Liver (tissue), 9 donors: ENCODE data around the gene CACNG6. TPM values are rescaled to one million over a fixed set of nuclear protein-coding genes. Genes with fewer than 3 reads are reported as not detected.

ENCODE experiments used
- DNase-seq: peaks from one replicate; pipeline ENCODE4 v3.0.0-alpha.2; 2017; ENCODE audit warnings: low spot score
- H3K27ac ChIP-seq, 2 donors: one replicate each; pipeline ENCODE4 v1.7.0; 2013; ENCODE audit warnings: inconsistent platforms in 2 of 2, low read length in 2 of 2, control low read depth in 1 of 2, low read depth in 1 of 2, mild to moderate bottlenecking in 1 of 2
- H3K27me3 ChIP-seq, 4 donors: one replicate each; pipeline versions ENCODE4 v1.6.1 to v1.7.0; 2013; ENCODE audit warnings: low read length in 3 of 4, inconsistent platforms in 1 of 4, mild to moderate bottlenecking in 1 of 4, moderate library complexity in 1 of 4; ENCODE audit not compliant: control insufficient read depth in 4 of 4, insufficient read depth in 4 of 4
- H3K36me3 ChIP-seq, 4 donors: one replicate each; pipeline versions ENCODE4 v1.6.1 to v1.7.0; 2013; ENCODE audit warnings: low read length in 3 of 4, mild to moderate bottlenecking in 3 of 4, low read depth in 1 of 4, moderate library complexity in 1 of 4; ENCODE audit not compliant: control insufficient read depth in 4 of 4, insufficient read depth in 3 of 4
- H3K4me1 ChIP-seq, 4 donors: one replicate each; pipeline versions ENCODE4 v1.6.1 to v1.7.0; 2013; ENCODE audit warnings: low read length in 3 of 4, mild to moderate bottlenecking in 3 of 4, moderate library complexity in 1 of 4; ENCODE audit not compliant: control insufficient read depth in 4 of 4, insufficient read depth in 4 of 4
- H3K4me3 ChIP-seq, 3 donors: one replicate each; pipeline versions ENCODE4 v1.6.1 to v1.7.0; 2013; ENCODE audit warnings: low read length in 3 of 3, control low read depth in 1 of 3, low read depth in 1 of 3, mild to moderate bottlenecking in 1 of 3
- H3K9ac ChIP-seq, 2 donors: one replicate each; pipeline ENCODE4 v1.7.0; 2013; ENCODE audit warnings: low read length in 2 of 2, mild to moderate bottlenecking in 2 of 2, moderate library complexity in 2 of 2, control low read depth in 1 of 2, low read depth in 1 of 2
- H3K9me3 ChIP-seq, 4 donors: one replicate each; pipeline versions ENCODE4 v1.6.1 to v1.7.0; 2013; ENCODE audit warnings: low read length in 3 of 4; ENCODE audit not compliant: control insufficient read depth in 4 of 4
- EGR1 ChIP-seq, 2 donors: IDR thresholded peaks; 2 replicates each; pipeline ENCODE4 v1.6.1; 2016 to 2018; ENCODE audit warnings: antibody characterized with exemption in 2 of 2, low read depth in 2 of 2
- FOXA1 ChIP-seq: IDR thresholded peaks from 2 replicates; pipeline ENCODE4 v1.6.1; 2016; ENCODE audit warnings: antibody characterized with exemption
- FOXA2 ChIP-seq: IDR thresholded peaks from 2 replicates; pipeline ENCODE4 v1.6.1; 2016; ENCODE audit warnings: antibody characterized with exemption
- GABPA ChIP-seq, 2 donors: IDR thresholded peaks in 1 of 2; conservative IDR thresholded peaks in 1 of 2; 2 replicates each; pipeline ENCODE4 v1.6.1; 2016; ENCODE audit warnings: antibody characterized with exemption in 2 of 2, mild to moderate bottlenecking in 1 of 2, moderate library complexity in 1 of 2
- HNF4A ChIP-seq, 2 donors: conservative IDR thresholded peaks; 2 replicates each; pipeline ENCODE4 v1.6.1; 2016; ENCODE audit warnings: antibody characterized with exemption in 2 of 2, mild to moderate bottlenecking in 2 of 2
- HNF4G ChIP-seq: IDR thresholded peaks from 2 replicates; pipeline ENCODE4 v1.6.1; 2016; ENCODE audit warnings: antibody characterized with exemption
- JUND ChIP-seq, 2 donors: IDR thresholded peaks; 2 replicates each; pipeline ENCODE4 v1.6.1; 2016; ENCODE audit warnings: antibody characterized with exemption in 2 of 2
- NR2F2 ChIP-seq: IDR thresholded peaks from 2 replicates; pipeline ENCODE4 v1.6.1; 2016; ENCODE audit warnings: antibody characterized with exemption
- RAD21 ChIP-seq, 2 donors: IDR thresholded peaks; 2 replicates each; pipeline ENCODE4 v1.6.1; 2016; ENCODE audit warnings: antibody characterized with exemption in 2 of 2, mild to moderate bottlenecking in 2 of 2
- RXRA ChIP-seq, 2 donors: IDR thresholded peaks; 2 replicates each; pipeline ENCODE4 v1.6.1; 2017 to 2018; ENCODE audit warnings: antibody characterized with exemption in 2 of 2, mild to moderate bottlenecking in 1 of 2
- SP1 ChIP-seq: IDR thresholded peaks from 2 replicates; pipeline ENCODE4 v1.6.1; 2018; ENCODE audit warnings: antibody characterized with exemption, mild to moderate bottlenecking
- TAF1 ChIP-seq: conservative IDR thresholded peaks from 2 replicates; pipeline ENCODE4 v1.6.1; 2016; ENCODE audit warnings: antibody characterized with exemption, mild to moderate bottlenecking
- YY1 ChIP-seq: IDR thresholded peaks from 2 replicates; pipeline ENCODE4 v1.6.1; 2016; ENCODE audit warnings: antibody characterized with exemption, mild to moderate bottlenecking
- WGBS: extraction: QIAGEN DNeasy Blood & Tissue Kit; methylation state at CpG from one replicate; pipeline ENCODE4 v1.1.7; 2013; 5-methylcytosine and 5-hydroxymethylcytosine counted together
- polyA plus RNA-seq, 2 donors: library from polyadenylated mRNA; stranded (reverse) in 1 of 2; unstranded in 1 of 2; fragments of 200-250 nt in 1 of 2; fragments of >200 nt in 1 of 2; fragmentation: Nextera tagmentation in 1 of 2; extraction: Ambion mirVana in 1 of 2; gene quantifications; one replicate each; pipeline versions ENCODE4 v1.2.1 to v1.2.3, GENCODE V29; 2013 to 2015
- total RNA-seq, 2 donors: library from RNA; depleted of rRNA; stranded (reverse); fragments of >200 nt; gene quantifications; one replicate each; pipeline ENCODE4 v1.2.3, GENCODE V29; 2014
- TF ChIP-seq, protein P1 (sequence below): fragments of 150-350 bp; IDR thresholded peaks from 2 replicates; pipeline ENCODE4 v1.5.1; 2017; ENCODE audit warnings: improper control_type of control experiment, low read depth, low read length; ENCODE audit not compliant: missing input control
- TF ChIP-seq, protein P2 (sequence below): IDR thresholded peaks from 2 replicates; pipeline ENCODE4 v1.6.1; 2016; ENCODE audit warnings: antibody characterized with exemption, mild to moderate bottlenecking
- TF ChIP-seq, protein P3 (sequence below): IDR thresholded peaks from 2 replicates; pipeline ENCODE4 v1.6.1; 2016; ENCODE audit warnings: antibody characterized with exemption
- TF ChIP-seq, protein P4 (sequence below): IDR thresholded peaks from 2 replicates; pipeline ENCODE4 v1.6.1; 2016; ENCODE audit warnings: antibody characterized with exemption
- TF ChIP-seq, protein P5 (sequence below): IDR thresholded peaks from 2 replicates; pipeline ENCODE4 v1.6.1; 2016; ENCODE audit warnings: antibody characterized with exemption
- donor health status: healthy.
- donor health status: healthy.
- donor health status: healthy.
- donor health status: healthy.
- donor health status: healthy.

The CACNG6 gene
- total and polyA plus RNA-seq, 4 donors, result not detected

DNA sequence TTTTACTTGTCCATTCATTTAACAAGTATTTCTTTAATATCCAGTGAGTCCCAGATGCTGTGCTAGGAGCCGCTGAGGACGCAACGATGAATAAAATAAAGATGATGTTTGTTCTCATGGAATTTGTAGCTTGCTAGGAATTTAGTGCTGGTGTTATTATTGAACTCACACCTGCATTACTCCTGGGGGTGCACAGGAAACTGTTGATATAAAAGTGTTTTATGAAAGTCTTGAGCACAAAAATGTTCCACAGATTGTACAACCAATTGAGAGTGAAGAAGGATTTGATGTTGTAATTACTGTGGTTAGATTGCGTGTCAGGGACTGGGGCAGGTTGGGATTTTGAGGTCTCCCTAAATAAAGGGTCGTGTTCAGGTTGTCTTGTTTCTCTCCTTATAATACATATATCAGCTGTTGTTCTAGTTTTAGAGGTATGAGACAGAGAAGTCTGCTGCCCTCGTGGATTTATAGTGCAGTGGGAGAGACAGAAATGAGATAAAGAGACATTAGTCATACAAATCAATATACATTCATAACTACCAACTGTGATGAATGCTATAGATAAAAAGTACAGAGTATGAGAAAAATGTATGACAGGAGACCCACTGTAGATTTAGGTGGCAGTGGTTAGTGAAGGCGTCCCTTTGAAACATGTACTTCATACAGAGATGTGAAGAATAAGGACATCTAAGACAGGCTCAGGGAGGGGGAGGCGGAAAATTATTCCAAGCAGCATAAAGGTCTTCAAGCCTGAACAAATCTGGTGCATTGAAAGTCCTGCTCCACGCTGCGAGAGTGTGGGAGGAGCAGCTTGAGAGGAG lies 11.3 kb downstream of the CACNG6 start:
- H3K27ac ChIP-seq, result no peak overlapping the region
- TF ChIP-seq YY1, result no peak
- TF ChIP-seq, protein P1, sequence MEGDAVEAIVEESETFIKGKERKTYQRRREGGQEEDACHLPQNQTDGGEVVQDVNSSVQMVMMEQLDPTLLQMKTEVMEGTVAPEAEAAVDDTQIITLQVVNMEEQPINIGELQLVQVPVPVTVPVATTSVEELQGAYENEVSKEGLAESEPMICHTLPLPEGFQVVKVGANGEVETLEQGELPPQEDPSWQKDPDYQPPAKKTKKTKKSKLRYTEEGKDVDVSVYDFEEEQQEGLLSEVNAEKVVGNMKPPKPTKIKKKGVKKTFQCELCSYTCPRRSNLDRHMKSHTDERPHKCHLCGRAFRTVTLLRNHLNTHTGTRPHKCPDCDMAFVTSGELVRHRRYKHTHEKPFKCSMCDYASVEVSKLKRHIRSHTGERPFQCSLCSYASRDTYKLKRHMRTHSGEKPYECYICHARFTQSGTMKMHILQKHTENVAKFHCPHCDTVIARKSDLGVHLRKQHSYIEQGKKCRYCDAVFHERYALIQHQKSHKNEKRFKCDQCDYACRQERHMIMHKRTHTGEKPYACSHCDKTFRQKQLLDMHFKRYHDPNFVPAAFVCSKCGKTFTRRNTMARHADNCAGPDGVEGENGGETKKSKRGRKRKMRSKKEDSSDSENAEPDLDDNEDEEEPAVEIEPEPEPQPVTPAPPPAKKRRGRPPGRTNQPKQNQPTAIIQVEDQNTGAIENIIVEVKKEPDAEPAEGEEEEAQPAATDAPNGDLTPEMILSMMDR, result no peak
- TF ChIP-seq, protein P2, sequence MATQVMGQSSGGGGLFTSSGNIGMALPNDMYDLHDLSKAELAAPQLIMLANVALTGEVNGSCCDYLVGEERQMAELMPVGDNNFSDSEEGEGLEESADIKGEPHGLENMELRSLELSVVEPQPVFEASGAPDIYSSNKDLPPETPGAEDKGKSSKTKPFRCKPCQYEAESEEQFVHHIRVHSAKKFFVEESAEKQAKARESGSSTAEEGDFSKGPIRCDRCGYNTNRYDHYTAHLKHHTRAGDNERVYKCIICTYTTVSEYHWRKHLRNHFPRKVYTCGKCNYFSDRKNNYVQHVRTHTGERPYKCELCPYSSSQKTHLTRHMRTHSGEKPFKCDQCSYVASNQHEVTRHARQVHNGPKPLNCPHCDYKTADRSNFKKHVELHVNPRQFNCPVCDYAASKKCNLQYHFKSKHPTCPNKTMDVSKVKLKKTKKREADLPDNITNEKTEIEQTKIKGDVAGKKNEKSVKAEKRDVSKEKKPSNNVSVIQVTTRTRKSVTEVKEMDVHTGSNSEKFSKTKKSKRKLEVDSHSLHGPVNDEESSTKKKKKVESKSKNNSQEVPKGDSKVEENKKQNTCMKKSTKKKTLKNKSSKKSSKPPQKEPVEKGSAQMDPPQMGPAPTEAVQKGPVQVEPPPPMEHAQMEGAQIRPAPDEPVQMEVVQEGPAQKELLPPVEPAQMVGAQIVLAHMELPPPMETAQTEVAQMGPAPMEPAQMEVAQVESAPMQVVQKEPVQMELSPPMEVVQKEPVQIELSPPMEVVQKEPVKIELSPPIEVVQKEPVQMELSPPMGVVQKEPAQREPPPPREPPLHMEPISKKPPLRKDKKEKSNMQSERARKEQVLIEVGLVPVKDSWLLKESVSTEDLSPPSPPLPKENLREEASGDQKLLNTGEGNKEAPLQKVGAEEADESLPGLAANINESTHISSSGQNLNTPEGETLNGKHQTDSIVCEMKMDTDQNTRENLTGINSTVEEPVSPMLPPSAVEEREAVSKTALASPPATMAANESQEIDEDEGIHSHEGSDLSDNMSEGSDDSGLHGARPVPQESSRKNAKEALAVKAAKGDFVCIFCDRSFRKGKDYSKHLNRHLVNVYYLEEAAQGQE, result no peak
- no peak for TF ChIP-seq HNF4A (conservative IDR thresholded peaks at IDR 0.05)
- TF ChIP-seq RAD21 (IDR thresholded peaks at IDR 0.05), result no peak
- TF ChIP-seq FOXA1, result no peak
- no peak for TF ChIP-seq NR2F2
- H3K27me3 ChIP-seq, result peaks cover 0 to 6% (median 1%) of the 10 kb centered on the region in 4 donors
- H3K9me3 ChIP-seq, result no peaks in the 10 kb centered on the region
- H3K9ac ChIP-seq, result no peak overlapping the region
- no peak for DNase-seq
- H3K4me1 ChIP-seq, result no peaks in the 10 kb centered on the region
- WGBS, result 74% methylated on average over 10 of the region's 10 CpGs
- H3K4me3 ChIP-seq, result no peak overlapping the region
- H3K36me3 ChIP-seq, result no peaks in the 10 kb centered on the region

DNA sequence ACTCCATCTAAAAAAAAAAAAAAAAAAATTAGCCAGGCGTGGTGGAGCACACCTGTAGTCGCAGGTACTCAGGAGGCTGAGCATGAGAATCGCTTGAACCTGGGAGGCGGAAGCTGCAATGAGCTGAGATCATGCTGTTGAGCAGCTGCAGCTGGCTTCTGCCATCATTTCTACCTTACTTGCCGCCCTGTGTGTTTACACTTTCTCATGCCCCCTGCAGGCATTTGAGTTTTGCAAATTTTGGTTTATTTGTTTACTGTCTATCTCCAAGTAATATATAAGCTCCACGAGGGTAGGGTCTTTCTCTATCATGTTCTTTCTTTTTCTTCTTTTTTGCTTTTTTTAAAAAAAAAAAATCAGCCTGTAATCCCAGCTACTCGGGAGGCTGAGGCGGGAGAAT lies 18.0 kb downstream of the CACNG6 start:
- Histone ChIP-seq H3K4me3 (no peak overlapping the region), H3K27me3 (peaks cover 0 to 2% (median 1%) of the 10 kb centered on the region in 4 donors), H3K9ac (no peak overlapping the region), H3K9me3 (no peaks in the 10 kb centered on the region), H3K27ac (no peak overlapping the region), H3K4me1 (no peaks in the 10 kb centered on the region), H3K36me3 (no peaks in the 10 kb centered on the region)
- WGBS, result 79% methylated on average over 8 of the region's 8 CpGs
- no peak for DNase-seq
- TF ChIP-seq, protein P1, result no peak
- TF ChIP-seq YY1 (no peak), GABPA (IDR thresholded peaks at IDR 0.05 in 1 of 2, conservative IDR thresholded peaks at IDR 0.05 in 1 of 2) (no peak), JUND (IDR thresholded peaks at IDR 0.05) (no peak), HNF4G (no peak), NR2F2 (no peak), TAF1 (no peak), EGR1 (IDR thresholded peaks at IDR 0.05; ENCODE audit: low read depth in 2 of 2) (no peak), RAD21 (IDR thresholded peaks at IDR 0.05) (no peak), FOXA2 (no peak), SP1 (no peak), RXRA (IDR thresholded peaks at IDR 0.05) (no peak)
- TF ChIP-seq, protein P3, sequence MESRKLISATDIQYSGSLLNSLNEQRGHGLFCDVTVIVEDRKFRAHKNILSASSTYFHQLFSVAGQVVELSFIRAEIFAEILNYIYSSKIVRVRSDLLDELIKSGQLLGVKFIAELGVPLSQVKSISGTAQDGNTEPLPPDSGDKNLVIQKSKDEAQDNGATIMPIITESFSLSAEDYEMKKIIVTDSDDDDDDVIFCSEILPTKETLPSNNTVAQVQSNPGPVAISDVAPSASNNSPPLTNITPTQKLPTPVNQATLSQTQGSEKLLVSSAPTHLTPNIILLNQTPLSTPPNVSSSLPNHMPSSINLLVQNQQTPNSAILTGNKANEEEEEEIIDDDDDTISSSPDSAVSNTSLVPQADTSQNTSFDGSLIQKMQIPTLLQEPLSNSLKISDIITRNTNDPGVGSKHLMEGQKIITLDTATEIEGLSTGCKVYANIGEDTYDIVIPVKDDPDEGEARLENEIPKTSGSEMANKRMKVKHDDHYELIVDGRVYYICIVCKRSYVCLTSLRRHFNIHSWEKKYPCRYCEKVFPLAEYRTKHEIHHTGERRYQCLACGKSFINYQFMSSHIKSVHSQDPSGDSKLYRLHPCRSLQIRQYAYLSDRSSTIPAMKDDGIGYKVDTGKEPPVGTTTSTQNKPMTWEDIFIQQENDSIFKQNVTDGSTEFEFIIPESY, result no peak
- TF ChIP-seq, protein P4, sequence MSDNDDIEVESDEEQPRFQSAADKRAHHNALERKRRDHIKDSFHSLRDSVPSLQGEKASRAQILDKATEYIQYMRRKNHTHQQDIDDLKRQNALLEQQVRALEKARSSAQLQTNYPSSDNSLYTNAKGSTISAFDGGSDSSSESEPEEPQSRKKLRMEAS, result no peak
- TF ChIP-seq, protein P5, sequence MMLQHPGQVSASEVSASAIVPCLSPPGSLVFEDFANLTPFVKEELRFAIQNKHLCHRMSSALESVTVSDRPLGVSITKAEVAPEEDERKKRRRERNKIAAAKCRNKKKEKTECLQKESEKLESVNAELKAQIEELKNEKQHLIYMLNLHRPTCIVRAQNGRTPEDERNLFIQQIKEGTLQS, result no peak
- TF ChIP-seq, protein P2, result no peak
